ENCODE data around the gene GTF2A2.
"Not testable (repeated sequence)": the region's sequence is repeated elsewhere in the genome, so short reads cannot be mapped to it uniquely, and the experiment has no call there.

Gene GTF2A2

GRCh38 chr15:59668556-59668955, 11.2 kb upstream of the GTF2A2 start:
- no peak for DNase-seq

DNA sequence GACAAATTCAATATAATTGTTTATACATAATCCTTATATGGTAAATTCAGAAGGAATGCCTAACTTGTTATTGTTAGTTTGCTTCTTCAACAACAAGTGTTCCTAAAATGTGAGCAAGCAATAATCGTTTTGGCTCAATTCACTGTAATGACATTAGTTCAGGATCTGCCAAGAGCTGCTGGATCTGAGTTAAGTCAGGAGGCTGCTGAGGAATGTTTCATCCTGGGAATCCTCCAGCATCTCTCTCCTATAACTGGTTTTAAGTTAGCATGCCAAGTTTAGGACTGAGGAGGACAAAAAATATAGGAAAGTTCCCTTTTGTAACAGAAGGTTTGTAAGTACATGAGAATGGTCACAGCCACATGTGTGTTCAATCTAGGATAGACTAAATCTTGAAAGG, 4.9 kb upstream of the GTF2A2 start:
- DNase-seq, result no peak

GRCh38 chr15:59659366-59659765, 2.1 kb upstream of the GTF2A2 start:
- no peak for DNase-seq

DNA sequence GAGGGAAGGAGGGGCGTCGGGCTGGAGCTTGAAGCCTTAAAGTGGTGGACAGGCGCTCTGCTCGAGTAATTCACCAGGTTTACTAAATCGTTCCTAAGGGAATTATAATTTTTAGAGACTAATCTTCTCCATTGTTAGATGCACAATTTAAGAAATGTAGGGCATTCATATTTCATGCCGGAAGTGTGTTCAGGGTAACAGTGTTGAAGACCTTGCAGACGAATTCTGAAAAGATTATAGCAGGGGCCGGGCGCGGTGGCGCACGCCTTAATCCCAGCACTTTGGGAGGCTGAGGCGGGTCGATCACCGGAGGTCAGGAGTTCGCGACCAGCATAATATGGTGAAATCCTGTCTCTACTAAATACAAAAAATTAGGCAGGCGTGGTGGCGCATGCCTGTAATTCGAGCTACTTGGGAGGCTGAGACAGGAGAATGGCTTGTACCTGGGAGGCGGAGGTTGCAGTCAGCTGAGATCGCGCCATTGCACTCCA, 365 bp upstream of the GTF2A2 start:
- DNase-seq, result no peak

DNA sequence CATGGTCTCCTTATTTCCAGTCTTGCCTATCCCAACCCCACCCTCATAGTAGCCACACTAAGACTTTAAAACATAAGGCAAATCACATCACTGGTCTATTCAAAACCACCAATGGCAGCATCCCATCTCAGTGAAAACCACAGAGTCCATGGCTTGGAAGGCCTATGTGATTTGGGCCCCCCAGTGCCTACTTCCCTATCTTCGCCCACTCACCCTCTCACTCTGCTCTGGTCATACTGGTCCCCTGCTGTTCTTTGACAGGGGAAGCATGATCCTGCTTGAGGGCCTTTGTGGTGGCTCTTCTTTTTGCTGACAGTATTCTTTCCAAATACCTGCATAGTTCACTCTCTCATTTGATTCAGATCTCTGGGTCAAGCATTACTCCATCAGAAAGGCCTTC, 3.3 kb downstream of the GTF2A2 start:
- DNase-seq, result no peak

- DNase-seq, result no peak
Observed at GRCh38 chr15:59649603-59650002, 7.7 kb downstream of the GTF2A2 start.

GRCh38 chr15:59647085-59647484, 10.2 kb downstream of the GTF2A2 start:
- DNase-seq, result no peak

DNA sequence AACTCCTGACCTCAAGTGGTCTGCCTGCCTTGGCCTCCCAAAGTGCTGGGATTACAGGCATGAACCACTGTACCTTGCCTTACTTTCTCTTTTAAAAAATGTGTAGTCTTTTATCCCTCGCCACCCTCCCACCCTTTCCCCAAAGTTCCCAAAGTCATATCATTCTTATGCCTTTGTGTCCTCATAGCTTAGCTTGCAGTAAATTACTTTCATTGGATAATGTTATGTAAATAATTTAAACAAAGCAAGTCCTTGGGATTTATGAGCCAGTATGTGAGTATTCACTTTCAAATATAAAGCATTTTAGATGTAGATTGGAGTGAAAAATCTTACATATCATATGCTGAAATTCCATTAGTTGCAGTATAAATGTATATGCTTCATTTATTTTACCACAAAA, 11.0 kb downstream of the GTF2A2 start:
- no peak for DNase-seq

DNA sequence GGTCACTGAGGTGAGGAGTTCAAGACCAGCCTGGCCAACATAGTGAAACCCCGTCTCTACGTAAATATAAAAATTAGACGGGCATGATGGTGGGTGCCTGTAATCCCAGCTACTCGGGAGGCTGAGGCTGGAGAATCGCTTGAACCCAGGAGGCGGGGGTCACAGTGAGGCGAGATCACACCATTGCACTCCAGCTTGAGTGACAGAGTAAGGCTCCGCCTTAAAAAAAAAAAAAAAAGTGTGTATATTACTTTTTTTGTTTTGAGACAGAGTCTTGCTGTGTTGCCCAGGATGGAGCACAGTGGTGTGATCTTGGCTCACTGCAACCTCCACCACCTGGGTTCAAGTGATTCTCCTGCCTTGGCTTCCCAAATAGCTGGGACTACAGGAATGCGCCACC, 11.5 kb downstream of the GTF2A2 start:
- DNase-seq, result not testable (repeated sequence)

GRCh38 chr15:59644756-59645155, 12.6 kb downstream of the GTF2A2 start:
- DNase-seq, result no peak

DNA sequence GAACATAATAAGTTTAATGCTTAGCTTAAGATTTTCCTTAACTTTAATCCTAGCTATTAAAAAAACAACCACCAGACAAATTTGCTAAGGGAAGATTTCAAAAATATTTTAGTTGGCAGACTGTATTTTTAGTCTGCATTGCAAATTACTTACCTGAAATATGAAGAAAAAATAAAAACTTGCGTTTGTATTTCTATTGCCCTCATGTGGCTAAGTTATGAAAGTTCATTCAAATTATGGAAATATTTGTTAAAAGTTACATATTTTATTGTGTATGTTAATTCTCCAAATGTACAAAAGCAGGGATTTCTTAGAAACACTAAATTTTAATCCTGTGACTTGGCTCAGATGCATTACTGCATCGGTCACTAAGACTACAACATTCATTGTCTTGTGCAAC, 15.0 kb downstream of the GTF2A2 start:
- no peak for DNase-seq

DNA sequence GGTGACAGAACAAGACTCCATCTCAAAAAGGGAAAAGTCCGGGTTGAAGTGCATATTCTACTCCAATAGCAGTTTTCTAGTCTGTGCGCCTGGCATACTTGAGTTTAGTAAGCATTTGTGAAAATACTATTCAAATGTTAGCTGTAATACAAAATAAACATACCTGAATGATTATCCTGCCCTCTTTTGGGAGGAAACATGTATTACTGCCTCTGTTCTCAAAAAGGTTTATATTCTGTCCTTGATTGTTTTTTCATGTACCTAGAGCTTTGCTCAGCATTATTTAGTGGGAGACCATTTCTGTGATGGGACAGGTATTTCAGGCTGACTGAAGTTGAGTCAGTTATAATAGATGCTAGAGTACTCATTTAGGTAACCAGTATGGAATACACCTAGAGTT, 19.8 kb downstream of the GTF2A2 start:
- DNase-seq, result not testable (repeated sequence)

DNA sequence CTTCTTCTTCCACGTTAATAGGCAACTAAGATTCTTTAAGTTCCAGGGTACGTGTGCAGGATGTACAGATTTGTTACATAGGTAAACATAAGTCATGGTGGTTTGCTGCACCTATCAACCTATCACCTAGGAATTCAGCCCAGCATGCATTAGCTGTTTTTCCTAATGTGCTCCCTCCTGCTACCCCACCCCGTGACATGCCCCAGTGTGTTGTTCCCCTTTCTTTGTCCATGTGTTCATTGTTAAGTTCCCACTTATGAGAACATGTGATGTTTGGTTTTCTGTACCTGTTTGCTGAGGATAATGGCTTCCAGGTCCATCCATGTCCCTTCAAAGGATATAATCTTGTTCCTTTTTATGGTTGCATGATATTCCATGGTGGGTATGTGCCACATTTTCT, 21.1 kb downstream of the GTF2A2 start:
- no peak for DNase-seq

DNA sequence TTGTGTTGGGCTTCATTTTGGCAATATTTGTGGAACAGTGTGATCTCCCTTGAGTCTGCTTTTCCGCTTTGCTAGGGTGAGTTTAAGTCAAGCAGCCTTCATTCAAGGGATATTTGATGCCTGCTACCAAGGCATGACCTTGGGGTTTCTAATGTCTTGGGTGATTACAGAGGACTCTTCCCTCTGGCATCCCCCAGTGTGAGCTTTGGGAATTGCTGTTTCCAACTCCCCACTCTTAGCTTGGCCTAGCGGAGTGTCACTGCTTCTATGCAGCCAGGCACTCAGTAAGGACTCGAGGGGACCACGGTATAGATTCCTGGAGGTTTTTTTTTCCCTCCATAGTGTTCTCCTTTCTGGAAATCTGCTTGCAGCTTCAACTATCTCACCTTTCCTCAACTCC, 24.6 kb downstream of the GTF2A2 start:
- no peak for DNase-seq

GRCh38 chr15:59622289-59622688, 35.0 kb downstream of the GTF2A2 start:
- no peak for DNase-seq

- no peak for DNase-seq
Observed at GRCh38 chr15:59618406-59618805, 38.9 kb downstream of the GTF2A2 start.

DNA sequence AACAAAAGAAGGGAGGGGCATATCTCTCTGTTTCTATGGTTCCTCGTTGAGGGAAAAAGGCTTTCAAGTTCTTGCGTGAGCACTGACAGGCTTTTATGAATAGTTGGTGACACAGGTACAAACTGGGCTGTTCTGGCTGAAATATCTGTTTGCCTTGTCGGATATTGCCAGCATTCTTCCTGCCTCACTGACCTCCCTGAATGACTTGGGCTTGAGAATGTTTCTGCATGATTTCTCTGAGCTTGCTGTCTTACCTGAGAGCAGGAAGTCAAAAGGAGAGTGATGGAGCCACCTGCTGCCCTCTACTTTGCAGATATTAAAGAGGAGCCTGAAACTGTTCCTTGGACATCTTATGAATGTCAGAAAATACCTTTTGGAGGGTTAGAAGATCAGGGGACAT, 40.9 kb downstream of the GTF2A2 start:
- DNase-seq, result no peak

DNA sequence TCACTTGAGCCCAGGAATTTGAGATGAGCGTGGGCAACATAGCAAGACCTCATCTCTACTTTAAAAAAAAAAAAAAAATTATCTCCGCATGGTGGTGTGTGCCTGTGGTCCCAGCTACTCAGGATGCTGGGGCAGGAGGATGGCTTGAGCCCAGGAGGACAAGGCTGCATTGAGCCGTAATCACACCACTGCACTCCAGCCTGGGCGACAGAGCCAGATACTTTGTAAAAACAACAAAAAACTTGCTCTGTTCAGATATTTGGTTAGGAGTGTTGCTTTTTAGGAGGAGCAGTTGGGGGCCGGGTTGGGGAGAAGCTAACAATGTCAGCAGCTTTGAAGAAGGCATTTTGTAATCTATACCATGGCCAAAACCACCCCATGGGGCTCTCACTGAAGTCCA, 41.7 kb downstream of the GTF2A2 start:
- no peak for DNase-seq

DNA sequence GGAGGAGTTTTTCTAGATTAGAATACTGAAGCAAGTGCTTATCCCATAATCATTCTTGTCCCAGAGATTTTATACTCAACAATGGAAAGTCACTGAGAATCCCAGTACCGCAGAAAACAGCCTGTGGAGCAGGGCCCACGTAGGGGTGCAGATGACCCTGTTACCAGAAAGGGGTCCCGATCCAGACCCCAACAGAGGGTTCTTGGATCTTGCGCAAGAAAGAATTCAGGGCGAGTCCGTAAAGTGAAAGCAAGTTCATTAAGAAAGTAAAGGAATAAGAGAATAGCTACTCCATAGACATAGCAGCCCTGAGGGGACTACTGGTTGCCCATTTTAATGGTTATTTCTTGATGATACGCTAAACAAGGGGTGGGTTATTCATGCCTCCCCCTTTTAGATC, 43.2 kb downstream of the GTF2A2 start:
- no peak for DNase-seq

GRCh38 chr15:59611276-59612260, 45.7 kb downstream of the GTF2A2 start, which contains the start of gene GCNT3:
TSS of gene GCNT3 (plus strand) at chr15:59611783. CDS start at chr15:59618239, 6,456 bp downstream.
- DNase-seq, result no peak

DNA sequence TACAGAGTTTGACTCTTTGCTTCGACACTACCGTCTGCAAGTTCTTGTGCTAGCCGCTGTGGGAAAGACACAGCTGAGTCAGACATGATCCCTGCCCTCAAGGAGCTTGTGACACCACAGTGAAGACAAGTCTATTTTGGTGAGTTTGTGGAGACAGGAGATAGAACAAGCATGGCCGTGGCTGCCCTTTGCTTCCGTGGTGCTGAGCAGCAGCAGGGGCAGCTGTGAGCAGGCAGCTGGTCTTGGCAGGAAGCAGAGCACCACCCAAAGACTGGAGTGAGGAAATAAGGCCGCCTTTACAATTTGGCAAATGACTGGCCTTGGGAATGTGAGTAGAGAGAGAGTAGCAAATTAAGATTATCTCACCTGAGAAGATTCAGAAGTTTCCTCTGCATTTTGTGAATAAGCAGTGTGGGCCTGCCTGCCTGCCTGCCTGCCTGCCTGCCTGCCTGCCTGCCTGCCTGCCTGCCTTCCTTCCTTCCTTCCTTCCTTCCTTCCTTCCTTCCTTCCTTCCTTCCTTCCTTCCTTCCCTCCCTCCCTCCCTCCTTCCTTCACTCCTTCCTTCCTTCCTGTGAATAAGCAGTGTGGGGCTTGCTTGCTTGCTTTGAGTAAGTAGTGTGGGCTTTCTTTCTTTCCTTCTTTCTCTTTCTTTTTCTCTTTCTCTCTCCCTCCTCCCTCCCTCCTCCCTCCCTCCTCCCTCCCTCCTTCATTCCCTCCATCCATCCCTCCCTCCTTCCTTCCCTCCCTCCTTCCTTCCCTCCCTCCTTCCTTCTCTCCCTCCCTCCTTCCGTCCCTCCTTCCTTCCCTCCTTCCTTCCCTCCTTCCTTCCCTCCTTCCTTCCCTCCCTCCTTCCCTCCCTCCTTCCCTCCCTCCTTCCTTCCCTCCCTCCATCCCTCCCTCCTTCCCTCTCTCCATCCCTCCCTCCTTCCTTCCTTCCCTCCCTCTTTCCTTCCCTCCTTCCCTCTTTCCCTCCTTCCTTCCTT, 47.3 kb downstream of the GTF2A2 start:
- DNase-seq, result no peak

DNA sequence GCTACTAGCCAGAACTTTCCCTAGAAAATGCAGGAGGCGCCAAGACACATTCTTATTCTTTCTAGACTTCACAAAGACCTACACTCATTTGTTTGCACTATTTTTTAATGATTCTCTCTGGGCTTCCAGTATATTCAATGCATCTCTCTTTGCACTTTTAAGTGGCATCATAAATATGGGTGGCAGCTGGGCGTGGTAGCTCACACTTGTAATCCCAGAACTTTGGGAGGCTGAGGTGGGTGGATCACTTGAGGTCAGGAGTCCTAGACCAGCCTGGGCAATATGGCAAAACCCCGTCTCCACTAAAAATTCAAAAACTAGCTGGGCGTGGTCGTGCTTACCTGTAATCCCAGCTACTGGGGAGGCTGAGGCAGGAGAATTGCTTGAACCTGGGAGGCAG, 51.3 kb downstream of the GTF2A2 start:
- DNase-seq, result no peak

- no peak for DNase-seq
Observed at GRCh38 chr15:59598461-59598860, 58.9 kb downstream of the GTF2A2 start.

Measured in NCI-H187 (cell line).